GM12872 (cell line): ENCODE measurements around the gene KIRREL1.

Source experiments
- TF ChIP-seq, protein P1 (sequence below): IDR thresholded peaks from 3 replicates; pipeline ENCODE4 v1.5.1; 2011; ENCODE audit warnings: low read depth, mild to moderate bottlenecking, low read length, moderate library complexity; ENCODE audit not compliant: insufficient read depth

KIRREL1 gene

DNA sequence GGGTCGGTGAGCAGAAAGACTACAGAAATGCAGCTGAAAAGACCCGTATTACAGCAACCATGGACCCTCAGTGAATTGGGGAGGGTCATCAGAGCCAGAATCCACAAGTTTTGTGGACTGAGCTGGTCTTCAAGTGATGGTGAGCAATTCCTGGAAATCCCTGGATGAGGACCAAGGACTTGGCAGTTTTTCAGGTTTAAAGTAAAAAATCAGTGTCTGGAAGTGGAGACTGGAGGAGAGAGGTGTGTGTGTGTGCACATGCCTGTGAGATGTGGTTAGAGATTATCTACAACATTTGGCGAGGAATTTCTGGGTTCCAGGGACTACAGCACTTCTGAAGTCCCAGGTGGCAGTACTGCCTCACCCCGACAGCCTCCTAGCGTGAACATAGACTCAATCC lies 56.4 kb downstream of the KIRREL1 start:
- TF ChIP-seq, protein P1, sequence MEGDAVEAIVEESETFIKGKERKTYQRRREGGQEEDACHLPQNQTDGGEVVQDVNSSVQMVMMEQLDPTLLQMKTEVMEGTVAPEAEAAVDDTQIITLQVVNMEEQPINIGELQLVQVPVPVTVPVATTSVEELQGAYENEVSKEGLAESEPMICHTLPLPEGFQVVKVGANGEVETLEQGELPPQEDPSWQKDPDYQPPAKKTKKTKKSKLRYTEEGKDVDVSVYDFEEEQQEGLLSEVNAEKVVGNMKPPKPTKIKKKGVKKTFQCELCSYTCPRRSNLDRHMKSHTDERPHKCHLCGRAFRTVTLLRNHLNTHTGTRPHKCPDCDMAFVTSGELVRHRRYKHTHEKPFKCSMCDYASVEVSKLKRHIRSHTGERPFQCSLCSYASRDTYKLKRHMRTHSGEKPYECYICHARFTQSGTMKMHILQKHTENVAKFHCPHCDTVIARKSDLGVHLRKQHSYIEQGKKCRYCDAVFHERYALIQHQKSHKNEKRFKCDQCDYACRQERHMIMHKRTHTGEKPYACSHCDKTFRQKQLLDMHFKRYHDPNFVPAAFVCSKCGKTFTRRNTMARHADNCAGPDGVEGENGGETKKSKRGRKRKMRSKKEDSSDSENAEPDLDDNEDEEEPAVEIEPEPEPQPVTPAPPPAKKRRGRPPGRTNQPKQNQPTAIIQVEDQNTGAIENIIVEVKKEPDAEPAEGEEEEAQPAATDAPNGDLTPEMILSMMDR, result no peak

DNA sequence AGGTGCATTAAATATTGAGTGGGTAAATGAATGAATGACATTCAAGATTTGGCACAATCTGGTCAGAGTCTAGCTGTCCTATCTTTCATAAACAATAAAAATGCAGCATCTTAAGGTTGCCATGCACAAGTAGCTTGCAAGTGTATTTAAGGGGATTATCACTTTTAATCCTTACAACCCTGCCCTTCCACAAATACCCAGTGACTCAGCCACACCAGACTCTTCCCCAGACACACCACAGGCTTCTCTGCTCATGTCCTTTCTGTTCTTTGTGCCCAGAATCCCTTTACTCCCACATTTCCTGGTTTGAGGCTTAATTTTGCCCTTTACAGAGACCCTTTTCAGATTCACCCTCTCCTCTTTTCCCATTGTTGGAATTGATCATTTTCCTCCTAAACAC lies 59.8 kb downstream of the KIRREL1 start:
- TF ChIP-seq, protein P1, result no peak

DNA sequence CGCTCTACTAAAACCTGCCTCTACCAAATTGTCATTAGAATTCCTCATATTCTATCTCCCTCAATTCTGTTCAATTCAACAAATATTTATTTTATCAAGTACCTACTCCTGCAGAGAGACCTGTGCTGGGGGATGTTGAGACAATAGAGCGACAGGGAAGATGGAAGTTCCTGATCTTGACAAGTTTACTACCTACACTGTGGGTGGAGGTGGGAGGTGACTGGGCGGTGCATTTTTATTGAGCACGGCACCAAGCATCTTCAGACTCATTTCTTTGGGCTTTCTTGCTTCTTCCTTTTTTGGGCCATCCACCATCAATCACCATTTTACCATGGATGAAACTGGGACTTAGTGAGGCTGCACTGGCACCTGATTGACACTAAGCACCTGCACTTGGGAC lies 61.3 kb downstream of the KIRREL1 start:
- TF ChIP-seq, protein P1, result no peak

DNA sequence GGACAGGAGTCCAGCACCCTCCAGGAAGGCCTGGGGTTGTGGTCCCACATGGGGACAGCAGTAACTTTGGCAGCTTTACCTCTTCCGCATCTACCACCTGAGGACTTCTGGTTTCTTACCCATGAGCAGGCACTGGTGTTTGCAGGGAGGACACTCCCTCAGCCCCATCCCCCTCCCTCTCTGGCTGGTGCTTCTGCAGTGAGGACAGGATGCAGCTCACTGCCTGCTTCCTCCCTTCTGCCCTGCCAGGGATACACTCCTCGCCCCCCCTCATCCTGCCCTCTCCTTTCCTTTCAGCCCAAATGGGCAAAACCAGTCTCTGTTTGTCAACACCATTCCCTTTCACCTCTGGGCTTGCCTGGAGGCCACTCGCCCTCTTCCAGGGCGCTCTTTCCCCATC lies 62.4 kb downstream of the KIRREL1 start:
- TF ChIP-seq, protein P1, result no peak

DNA sequence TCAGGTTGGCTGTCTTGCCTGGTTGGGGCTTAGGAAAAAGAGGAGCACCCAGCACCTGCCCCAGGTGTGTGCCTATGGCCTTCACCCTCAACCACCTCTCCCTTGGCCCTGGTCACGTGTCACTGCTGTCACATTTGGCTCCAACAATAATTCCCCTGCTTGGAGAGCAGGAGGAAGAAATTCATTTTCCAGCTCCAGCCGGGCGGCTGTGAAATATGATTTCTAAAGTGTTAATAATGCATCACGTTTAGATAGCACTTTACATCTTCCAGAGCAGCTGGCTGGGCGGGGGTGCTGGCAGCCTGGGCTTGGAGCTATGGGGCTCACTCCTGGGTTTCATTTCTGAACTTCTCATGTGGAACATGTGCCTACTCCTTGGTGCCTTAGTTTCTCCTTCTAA lies 63.1 kb downstream of the KIRREL1 start:
- TF ChIP-seq, protein P1, result no peak

DNA sequence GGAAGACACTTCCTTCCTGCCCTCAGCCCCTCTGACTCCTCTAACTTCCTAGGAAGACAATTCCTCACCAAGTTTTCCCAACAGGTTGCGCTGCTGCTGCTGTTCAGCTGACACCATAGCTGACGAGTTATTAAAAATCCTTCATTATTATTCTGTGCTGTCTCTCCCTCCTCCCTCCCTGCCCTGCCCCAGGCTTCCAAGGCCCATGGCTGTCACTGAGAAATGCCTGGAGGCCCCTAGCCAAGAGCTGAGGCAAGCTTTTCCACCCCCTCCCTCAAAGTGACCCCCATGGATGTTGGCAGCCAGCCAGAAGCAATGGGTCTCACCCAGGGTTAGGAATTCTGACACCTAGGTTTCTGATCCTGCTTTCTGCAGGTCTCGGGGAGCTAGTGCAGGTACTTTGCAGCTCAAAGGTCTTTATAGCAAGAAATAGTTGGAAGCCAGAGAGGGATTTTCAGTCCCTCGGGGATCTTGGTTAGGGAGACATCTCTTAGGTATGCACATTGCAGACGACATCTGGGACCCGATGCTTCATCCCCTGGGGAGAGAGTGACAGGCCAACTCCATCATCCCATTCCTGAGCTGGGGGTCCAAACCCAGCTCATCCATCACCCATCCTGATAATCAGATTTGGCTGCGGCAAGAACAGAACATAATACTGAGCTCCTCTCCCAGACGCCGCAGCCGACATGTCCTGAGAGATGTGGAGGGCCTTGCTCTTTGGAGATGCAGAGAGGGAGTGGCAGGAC lies 65.0 kb downstream of the KIRREL1 start:
- TF ChIP-seq, protein P1, result no peak

DNA sequence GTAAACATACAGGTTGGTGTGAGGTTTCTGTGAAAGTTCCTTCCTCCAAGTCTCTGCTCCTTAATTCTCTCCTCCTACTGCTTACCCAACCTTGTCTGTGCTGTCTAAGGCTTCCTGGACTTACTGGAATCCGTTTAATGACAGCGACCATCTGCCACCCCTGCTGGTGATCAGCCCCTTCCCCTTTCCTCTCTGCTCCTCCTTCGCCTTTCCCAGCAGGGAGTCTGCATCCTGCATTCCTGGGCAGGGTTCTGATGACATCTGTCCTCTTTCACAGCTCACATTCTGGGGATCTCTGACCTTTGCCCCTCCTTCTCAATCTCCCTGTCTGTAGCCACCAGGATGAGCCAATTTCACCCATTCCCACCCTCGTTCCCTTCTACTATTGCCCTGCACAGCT lies 66.5 kb downstream of the KIRREL1 start:
- TF ChIP-seq, protein P1, result no peak
